GM23338 (cell line): ENCODE measurements around the gene RPH3AL. TPM values are rescaled to one million over a fixed set of nuclear protein-coding genes. Genes with fewer than 3 reads are reported as not detected.
A peak's percentile ranks its signal among the peaks of the same experiment; 100 is the strongest.

Experiments used
- ATAC-seq: fragments of 200-7000 bp; cut with Tn5 transposase; 3 replicates; pipeline ENCODE4 v1.9.1; 2020
- DNase-seq: peaks from one replicate; pipeline ENCODE4 v3.0.0-alpha.2; 2015; ENCODE audit warnings: low spot score
- H2AFZ ChIP-seq: fragments of 200-600 bp; sonication (generic); 2 replicates; pipeline ENCODE4 v1.8.0; 2016; ENCODE audit warnings: antibody characterized with exemption, mild to moderate bottlenecking, moderate library complexity
- H3F3A ChIP-seq: fragments of 200-600 bp; sonication (generic); replicated peaks from 2 replicates; pipeline ENCODE4 v1.8.0; 2017; ENCODE audit warnings: antibody characterized with exemption, mixed run types, low read depth
- H3K27ac ChIP-seq: fragments of 200-600 bp; sonication (generic); 2 replicates; pipeline ENCODE4 v1.6.1; 2016; ENCODE audit warnings: low read depth
- H3K27me3 ChIP-seq: fragments of 200-600 bp; sonication (generic); 2 replicates; pipeline ENCODE4 v1.8.0; 2016; ENCODE audit warnings: mild to moderate bottlenecking, mixed run types, moderate library complexity; ENCODE audit not compliant: insufficient read depth
- H3K36me3 ChIP-seq: fragments of 200-600 bp; sonication (generic); 2 replicates; pipeline ENCODE4 v1.8.0; 2016; ENCODE audit warnings: mild to moderate bottlenecking; ENCODE audit not compliant: insufficient read depth
- H3K4me1 ChIP-seq: fragments of 200-600 bp; sonication (generic); 2 replicates; pipeline ENCODE4 v1.8.0; 2016; ENCODE audit warnings: mild to moderate bottlenecking, moderate library complexity; ENCODE audit not compliant: insufficient read depth
- H3K4me2 ChIP-seq: fragments of 200-600 bp; sonication (generic); 2 replicates; pipeline ENCODE4 v1.7.1; 2017; ENCODE audit warnings: mixed run types
- H3K4me3 ChIP-seq: fragments of 200-600 bp; sonication (generic); 2 replicates; pipeline ENCODE4 v1.6.1; 2016; ENCODE audit warnings: mixed run types
- H3K79me2 ChIP-seq: fragments of 200-600 bp; sonication (generic); replicated peaks from 2 replicates; pipeline ENCODE4 v1.8.0; 2017; ENCODE audit warnings: mild to moderate bottlenecking; ENCODE audit not compliant: insufficient read depth
- H3K9me2 ChIP-seq: fragments of 200-600 bp; sonication (generic); 2 replicates; pipeline ENCODE4 v1.8.0; 2017; ENCODE audit not compliant: insufficient read depth
- H4K20me1 ChIP-seq: fragments of 200-600 bp; sonication (generic); replicated peaks from 2 replicates; pipeline ENCODE4 v1.8.0; 2017; ENCODE audit warnings: mild to moderate bottlenecking; ENCODE audit not compliant: insufficient read depth
- H3K27ac Mint-ChIP-seq: 2 replicates; pipeline ENCODE4 v1.8.0; 2020; ENCODE audit warnings: inconsistent platforms, mild to moderate bottlenecking, moderate library complexity, mixed read lengths
- H3K27me3 Mint-ChIP-seq: 3 replicates; pipeline ENCODE4 v1.8.0; 2022; ENCODE audit warnings: low read depth, mild to moderate bottlenecking, moderate library complexity, mixed read lengths, inconsistent platforms; ENCODE audit not compliant: insufficient read depth, poor library complexity
- H3K36me3 Mint-ChIP-seq: 3 replicates; pipeline ENCODE4 v1.8.0; 2021; ENCODE audit warnings: low read depth, mild to moderate bottlenecking, inconsistent platforms, moderate library complexity, mixed read lengths
- H3K4me1 Mint-ChIP-seq: 3 replicates; pipeline ENCODE4 v1.8.0; 2020; ENCODE audit warnings: mild to moderate bottlenecking, inconsistent platforms, mixed read lengths
- H3K4me3 Mint-ChIP-seq: 3 replicates; pipeline ENCODE4 v1.8.0; 2021; ENCODE audit warnings: moderate library complexity, mild to moderate bottlenecking, inconsistent platforms, mixed read lengths
- H3K9me3 Mint-ChIP-seq: 3 replicates; pipeline ENCODE4 v1.8.0; 2020; ENCODE audit warnings: moderate library complexity, mild to moderate bottlenecking, inconsistent platforms, mixed read lengths
- CREB1 ChIP-seq: fragments of 250-450 bp; sonication (Bioruptor Pico); IDR thresholded peaks from 2 replicates; pipeline ENCODE4 v1.5.0; 2020; ENCODE audit warnings: low read depth, mild to moderate bottlenecking, moderate library complexity
- EZH2phosphoT487 ChIP-seq: fragments of 200-600 bp; sonication (generic); IDR thresholded peaks from one replicate; pipeline ENCODE4 v1.8.1; 2018; ENCODE audit warnings: antibody characterized with exemption; ENCODE audit not compliant: unreplicated experiment
- NANOG ChIP-seq: IDR thresholded peaks from 2 replicates; pipeline ENCODE4 v1.6.1; 2016; ENCODE audit warnings: antibody characterized with exemption, borderline replicate concordance
- REST ChIP-seq: IDR thresholded peaks from one replicate; pipeline ENCODE4 v1.6.1; 2018; ENCODE audit warnings: antibody characterized with exemption; ENCODE audit not compliant: unreplicated experiment
- ZNF114 ChIP-seq: fragments of 250-450 bp; sonication (Bioruptor Pico); IDR thresholded peaks from 2 replicates; pipeline ENCODE4 v1.5.0; 2020; ENCODE audit warnings: mild to moderate bottlenecking, moderate library complexity
- ZNF331 ChIP-seq: fragments of 250-450 bp; sonication (Bioruptor Pico); IDR thresholded peaks from 2 replicates; pipeline ENCODE4 v1.5.0; 2020; ENCODE audit warnings: low read depth, mild to moderate bottlenecking, moderate library complexity
- ZNF462 ChIP-seq: fragments of 250-450 bp; sonication (Bioruptor Pico); IDR thresholded peaks from 2 replicates; pipeline ENCODE4 v1.5.0; 2020; ENCODE audit warnings: mild to moderate bottlenecking, moderate library complexity
- polyA plus RNA-seq: library from polyadenylated mRNA; unstranded; fragments of >200 nt; fragmentation: Nextera tagmentation; extraction: Ambion mirVana; gene quantifications from 2 replicates; pipeline ENCODE4 v1.2.1, GENCODE V29; 2016
- total RNA-seq: library from RNA; depleted of rRNA; stranded (reverse); fragments of >200 nt; shearing (Covaris generic); gene quantifications from 2 replicates; pipeline ENCODE4 v1.2.3, GENCODE V29; 2014
- TF ChIP-seq, protein P1 (sequence below), 2 experiments: fragments of 200-600 bp in 1 of 2; sonication (generic) in 1 of 2; conservative IDR thresholded peaks; 2 replicates each; pipeline versions ENCODE4 v1.5.1 to v1.6.1; 2016 to 2017; ENCODE audit warnings: antibody characterized with exemption in 2 of 2, low read depth in 2 of 2, mild to moderate bottlenecking in 2 of 2, moderate library complexity in 1 of 2

RPH3AL gene
- total and polyA plus RNA-seq, 2 experiments from 2014 or later: 2.7 to 6.3 TPM

GRCh38 chr17:384622-385177 lies 32.1 kb upstream of the RPH3AL start:
- Histone ChIP-seq H3K4me2 (peak overlapping the region; percentile 95), H3K9me2 (no peaks in the 10 kb centered on the region), H4K20me1 (no peaks in the 10 kb centered on the region), H3K4me1 (peaks cover 32% of the 10 kb centered on the region), H2AFZ (no peak overlapping the region), H3K4me3 (peak overlapping the region; percentile 66), H3K27me3 (peaks cover 42% of the 10 kb centered on the region), H3K27ac (no peak overlapping the region), H3K36me3 (no peaks in the 10 kb centered on the region), H3F3A (peaks cover 9% of the 10 kb centered on the region; the same call in 1 of the 2 replicates), H3K79me2 (no peaks in the 10 kb centered on the region)
- ATAC-seq (peak; percentile 2; the same call in 2 of the 3 replicates), DNase-seq (peak; percentile 54)
- H3K9me3 Mint-ChIP-seq: peaks cover 20% of the 10 kb centered on the region
- H3K4me1 Mint-ChIP-seq: peaks cover 36% of the 10 kb centered on the region
- peaks cover 4% of the 10 kb centered on the region; the same call in 2 of the 3 replicates for H3K36me3 Mint-ChIP-seq
- peak overlapping the region; percentile 66 for H3K4me3 Mint-ChIP-seq
- H3K27ac Mint-ChIP-seq: no peak overlapping the region
- H3K27me3 Mint-ChIP-seq: peaks cover 35% of the 10 kb centered on the region
- TF ChIP-seq, protein P1, sequence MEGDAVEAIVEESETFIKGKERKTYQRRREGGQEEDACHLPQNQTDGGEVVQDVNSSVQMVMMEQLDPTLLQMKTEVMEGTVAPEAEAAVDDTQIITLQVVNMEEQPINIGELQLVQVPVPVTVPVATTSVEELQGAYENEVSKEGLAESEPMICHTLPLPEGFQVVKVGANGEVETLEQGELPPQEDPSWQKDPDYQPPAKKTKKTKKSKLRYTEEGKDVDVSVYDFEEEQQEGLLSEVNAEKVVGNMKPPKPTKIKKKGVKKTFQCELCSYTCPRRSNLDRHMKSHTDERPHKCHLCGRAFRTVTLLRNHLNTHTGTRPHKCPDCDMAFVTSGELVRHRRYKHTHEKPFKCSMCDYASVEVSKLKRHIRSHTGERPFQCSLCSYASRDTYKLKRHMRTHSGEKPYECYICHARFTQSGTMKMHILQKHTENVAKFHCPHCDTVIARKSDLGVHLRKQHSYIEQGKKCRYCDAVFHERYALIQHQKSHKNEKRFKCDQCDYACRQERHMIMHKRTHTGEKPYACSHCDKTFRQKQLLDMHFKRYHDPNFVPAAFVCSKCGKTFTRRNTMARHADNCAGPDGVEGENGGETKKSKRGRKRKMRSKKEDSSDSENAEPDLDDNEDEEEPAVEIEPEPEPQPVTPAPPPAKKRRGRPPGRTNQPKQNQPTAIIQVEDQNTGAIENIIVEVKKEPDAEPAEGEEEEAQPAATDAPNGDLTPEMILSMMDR (conservative IDR thresholded peaks at IDR 0.05; ENCODE audit: low read depth in 2 of 2): no peak
- TF ChIP-seq ZNF114 (CRISPR knock-in tag) (no peak), NANOG (no peak), ZNF331 (CRISPR knock-in tag) (no peak), EZH2phosphoT487 (no peak), ZNF462 (CRISPR knock-in tag) (no peak), CREB1 (CRISPR knock-in tag) (no peak), REST (no peak)
